Neuronal stem cell (in vitro differentiated cells): ENCODE data around the gene SARNP.

ENCODE experiments used
- DNase-seq: peaks from one replicate; pipeline ENCODE4 v3.0.0-alpha.2; 2013; ENCODE audit warnings: low spot score
- H2AFZ ChIP-seq: one replicate; pipeline ENCODE4 v1.6.1; 2013; ENCODE audit warnings: mild to moderate bottlenecking, low read length, inconsistent platforms
- H2AK5ac ChIP-seq: 2 replicates; pipeline ENCODE4 v1.6.1; 2013; ENCODE audit warnings: low read depth, mild to moderate bottlenecking, inconsistent platforms, low read length, moderate library complexity, mixed read lengths
- H2BK120ac ChIP-seq: 2 replicates; pipeline ENCODE4 v1.6.1; 2013; ENCODE audit warnings: low read depth, mild to moderate bottlenecking, inconsistent platforms, low read length, moderate library complexity, mixed read lengths
- H2BK12ac ChIP-seq: one replicate; pipeline ENCODE4 v1.6.1; 2013; ENCODE audit warnings: low read length, inconsistent platforms
- H2BK15ac ChIP-seq: 2 replicates; pipeline ENCODE4 v1.6.1; 2013; ENCODE audit warnings: mild to moderate bottlenecking, low read length, inconsistent platforms, mixed read lengths
- H2BK5ac ChIP-seq: one replicate; pipeline ENCODE4 v1.6.1; 2013; ENCODE audit warnings: inconsistent platforms, mild to moderate bottlenecking, low read length, moderate library complexity
- H3K14ac ChIP-seq: one replicate; pipeline ENCODE4 v1.6.1; 2013; ENCODE audit warnings: low read length, inconsistent platforms
- H3K18ac ChIP-seq: 2 replicates; pipeline ENCODE4 v1.6.1; 2013; ENCODE audit warnings: low read length, inconsistent platforms
- H3K23ac ChIP-seq: 2 replicates; pipeline ENCODE4 v1.6.1; 2013; ENCODE audit warnings: low read depth, mild to moderate bottlenecking, mixed read lengths, low read length, inconsistent platforms; ENCODE audit not compliant: poor library complexity
- H3K27ac ChIP-seq: replicated peaks from 3 replicates; pipeline ENCODE4 v1.5.1; 2013; ENCODE audit warnings: low read length, inconsistent platforms
- H3K27me3 ChIP-seq, 3 experiments: 2 replicates each; pipeline ENCODE4 v1.6.1; 2013; ENCODE audit warnings: low read length in 3 of 3, mild to moderate bottlenecking in 2 of 3, inconsistent platforms in 1 of 3, low read depth in 1 of 3, mixed read lengths in 1 of 3, moderate library complexity in 1 of 3; ENCODE audit not compliant: control insufficient read depth in 3 of 3, insufficient read depth in 3 of 3
- H3K36me3 ChIP-seq, 2 donors: replicated peaks in 1 of 2; 2 replicates each; pipeline ENCODE4 v1.6.1; 2013; ENCODE audit warnings: low read length in 2 of 2; ENCODE audit not compliant: control insufficient read depth in 2 of 2, insufficient read depth in 2 of 2
- H3K4ac ChIP-seq: 2 replicates; pipeline ENCODE4 v1.6.1; 2013; ENCODE audit warnings: inconsistent platforms, mild to moderate bottlenecking, low read length, moderate library complexity
- H3K4me1 ChIP-seq, 2 donors: 1 replicate in 1 of 2; 2 replicates in 1 of 2; pipeline ENCODE4 v1.6.1; 2013; ENCODE audit warnings: low read length in 2 of 2, low read depth in 1 of 2; ENCODE audit not compliant: control insufficient read depth in 2 of 2, insufficient read depth in 1 of 2
- H3K4me2 ChIP-seq: one replicate; pipeline ENCODE4 v1.6.1; 2013; ENCODE audit warnings: mild to moderate bottlenecking, low read length, inconsistent platforms; ENCODE audit not compliant: insufficient read depth, poor library complexity, severe bottlenecking
- H3K4me3 ChIP-seq, 2 donors: 2 replicates each; pipeline ENCODE4 v1.5.1; 2013; ENCODE audit warnings: low read length in 2 of 2, mild to moderate bottlenecking in 2 of 2, inconsistent platforms in 1 of 2, moderate library complexity in 1 of 2
- H3K79me1 ChIP-seq: one replicate; pipeline ENCODE4 v1.6.1; 2013; ENCODE audit warnings: low read depth, mild to moderate bottlenecking, inconsistent platforms, low read length, moderate library complexity
- H3K9ac ChIP-seq: one replicate; pipeline ENCODE4 v1.6.1; 2013; ENCODE audit warnings: mild to moderate bottlenecking, low read depth, low read length, inconsistent platforms; ENCODE audit not compliant: poor library complexity
- H3K9me3 ChIP-seq, 2 donors: replicated peaks in 1 of 2; 2 replicates each; pipeline versions ENCODE3 to v1.6.1; 2013; ENCODE audit warnings: low read length in 2 of 2, mild to moderate bottlenecking in 2 of 2, inconsistent platforms in 1 of 2, low read depth in 1 of 2, mixed read lengths in 1 of 2, moderate library complexity in 1 of 2; ENCODE audit not compliant: control insufficient read depth in 2 of 2, insufficient read depth in 1 of 2
- H4K8ac ChIP-seq: one replicate; pipeline ENCODE4 v1.6.1; 2013; ENCODE audit warnings: low read depth, mild to moderate bottlenecking, inconsistent platforms, low read length, moderate library complexity
- H4K91ac ChIP-seq: one replicate; pipeline ENCODE4 v1.6.1; 2013; ENCODE audit warnings: low read length, low read depth, mild to moderate bottlenecking, inconsistent platforms; ENCODE audit not compliant: poor library complexity
- WGBS, 2 donors: extraction: QIAGEN DNeasy Blood & Tissue Kit; methylation state at CpG; one replicate each; pipeline ENCODE4 v1.1.7; 2013; ENCODE audit warnings: missing lambda C conversion rate in 2 of 2, mixed read lengths in 1 of 2; ENCODE audit not compliant: insufficient read length in 2 of 2, insufficient replicate concordance in 1 of 2; ENCODE audit errors: extremely low coverage in 2 of 2; 5-methylcytosine and 5-hydroxymethylcytosine counted together

Gene SARNP

DNA sequence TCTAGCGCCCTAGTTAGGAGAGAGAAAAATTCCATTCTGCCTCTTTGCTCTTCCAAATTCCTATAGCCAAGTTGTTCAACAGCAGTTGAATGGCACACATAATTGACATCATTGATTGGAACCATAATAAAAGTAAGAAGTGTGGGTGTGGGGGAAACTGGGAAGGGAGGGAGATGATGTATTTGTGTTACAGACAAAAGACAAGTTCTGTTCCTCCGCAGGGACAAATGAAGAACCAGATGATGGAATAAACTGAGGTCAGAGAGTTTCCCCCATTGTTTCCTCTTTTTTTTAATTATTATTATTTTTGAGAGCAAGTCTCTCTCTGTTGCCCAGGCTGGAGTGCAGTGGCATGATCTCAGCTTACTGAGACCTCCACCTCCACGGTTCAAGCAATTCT, 39.7 kb downstream of the SARNP start:
- Histone ChIP-seq H3K79me1 (no peaks in the 10 kb centered on the region), H3K14ac (no peak overlapping the region), H3K9ac (no peak overlapping the region), H4K8ac (no peak overlapping the region), H3K27ac (no peak overlapping the region), H2AFZ (no peak overlapping the region), H3K9me3 (no peaks in the 10 kb centered on the region), H3K4me2 (no peak overlapping the region), H3K4me3 (no peak overlapping the region), H2AK5ac (no peak overlapping the region), H2BK12ac (no peak overlapping the region), H3K36me3 (peaks cover 3 to 92% of the 10 kb centered on the region in 2 donors), H3K4me1 (no peaks in the 10 kb centered on the region), H2BK120ac (no peak overlapping the region), H3K27me3 (no peaks in the 10 kb centered on the region), H2BK5ac (no peak overlapping the region), H2BK15ac (no peak overlapping the region), H4K91ac (no peak overlapping the region), H3K4ac (no peak overlapping the region), H3K18ac (no peak overlapping the region), H3K23ac (no peak overlapping the region)
- no CpG with 5 or more reads among the region's 3 CpGs for WGBS, 2 donors
- no peak for DNase-seq

- no peak overlapping the region for H3K14ac ChIP-seq
- H3K4ac ChIP-seq, result no peak overlapping the region
- no peak overlapping the region for H2BK5ac ChIP-seq
- WGBS, 2 donors, result no CpG with 5 or more reads among the region's 6 CpGs
- no peak overlapping the region for H3K27ac ChIP-seq
- no peaks in the 10 kb centered on the region for H3K9me3 ChIP-seq
- no peaks in the 10 kb centered on the region for H3K4me1 ChIP-seq
- no peak overlapping the region for H4K8ac ChIP-seq
- H2AK5ac ChIP-seq, result no peak overlapping the region
- no peak overlapping the region for H2BK15ac ChIP-seq
- no peak overlapping the region for H3K4me2 ChIP-seq
- H3K18ac ChIP-seq, result no peak overlapping the region
- H2BK12ac ChIP-seq, result no peak overlapping the region
- peaks cover 7 to 83% of the 10 kb centered on the region in 2 donors for H3K36me3 ChIP-seq
- no peak overlapping the region for H3K4me3 ChIP-seq
- no peak overlapping the region for H2AFZ ChIP-seq
- no peaks in the 10 kb centered on the region for H3K27me3 ChIP-seq
- peaks cover 2% of the 10 kb centered on the region for H3K79me1 ChIP-seq
- H2BK120ac ChIP-seq, result no peak overlapping the region
- H4K91ac ChIP-seq, result no peak overlapping the region
- DNase-seq, result no peak
- no peak overlapping the region for H3K23ac ChIP-seq
- H3K9ac ChIP-seq, result no peak overlapping the region
Measured at GRCh38 chr12:55771736-55772135, 45.8 kb downstream of the SARNP start.

GRCh38 chr12:55767156-55767555, 50.4 kb downstream of the SARNP start:
- H3K9ac ChIP-seq, result no peak overlapping the region
- no peak overlapping the region for H4K91ac ChIP-seq
- no CpG with 5 or more reads among the region's 4 CpGs for WGBS, 2 donors
- no peak overlapping the region for H2BK120ac ChIP-seq
- peaks cover 0 to 6% of the 10 kb centered on the region in 2 donors for H3K4me1 ChIP-seq
- no peak overlapping the region for H4K8ac ChIP-seq
- H2BK15ac ChIP-seq, result no peak overlapping the region
- H3K27ac ChIP-seq, result no peak overlapping the region
- no peaks in the 10 kb centered on the region for H3K27me3 ChIP-seq
- no peak overlapping the region for H3K4me3 ChIP-seq
- no peak overlapping the region for H3K18ac ChIP-seq
- H3K36me3 ChIP-seq, result peaks cover 9 to 78% of the 10 kb centered on the region in 2 donors
- no peak overlapping the region for H2BK12ac ChIP-seq
- H3K23ac ChIP-seq, result no peak overlapping the region
- no peak overlapping the region for H2AFZ ChIP-seq
- no peak overlapping the region for H3K4me2 ChIP-seq
- H3K14ac ChIP-seq, result no peak overlapping the region
- no peak overlapping the region for H3K4ac ChIP-seq
- no peak overlapping the region for H2AK5ac ChIP-seq
- no peak overlapping the region for H2BK5ac ChIP-seq
- no peak for DNase-seq
- peaks cover 2% of the 10 kb centered on the region for H3K79me1 ChIP-seq
- no peaks in the 10 kb centered on the region for H3K9me3 ChIP-seq

- Histone ChIP-seq H3K9ac (no peak overlapping the region), H3K27ac (no peak overlapping the region), H3K36me3 (peaks cover 6 to 75% of the 10 kb centered on the region in 2 donors), H3K23ac (no peak overlapping the region), H4K91ac (no peak overlapping the region), H3K9me3 (no peaks in the 10 kb centered on the region), H3K4ac (no peak overlapping the region), H2BK15ac (no peak overlapping the region), H3K14ac (no peak overlapping the region), H2AFZ (no peak overlapping the region), H3K18ac (no peak overlapping the region), H2BK120ac (no peak overlapping the region), H3K27me3 (no peaks in the 10 kb centered on the region), H3K79me1 (peaks cover 2% of the 10 kb centered on the region), H3K4me1 (peaks cover 0 to 6% of the 10 kb centered on the region in 2 donors), H4K8ac (no peak overlapping the region), H2AK5ac (no peak overlapping the region), H2BK5ac (no peak overlapping the region), H2BK12ac (no peak overlapping the region), H3K4me2 (no peak overlapping the region), H3K4me3 (no peak overlapping the region)
- no CpG with 5 or more reads among the region's 5 CpGs for WGBS, 2 donors
- DNase-seq, result no peak
Measured at GRCh38 chr12:55765736-55766290, 51.7 kb downstream of the SARNP start.
